HepG2 (cell line): ENCODE data around the gene POGLUT2. TPM values are rescaled to one million over a fixed set of nuclear protein-coding genes. Genes with fewer than 3 reads are reported as not detected.

Source experiments
- ARNT ChIP-seq: fragments of 450-650 bp; IDR thresholded peaks from 2 replicates; pipeline ENCODE4 v1.6.1; 2017
- ATF2 ChIP-seq: sonication (generic); formaldehyde crosslinking; IDR thresholded peaks from 2 replicates; pipeline ENCODE4 v1.4.0; 2020; ENCODE audit warnings: missing genetic modification reagents
- BRD4 ChIP-seq: sonication (generic); formaldehyde crosslinking; IDR thresholded peaks from 2 replicates; pipeline ENCODE4 v1.4.0; 2020; ENCODE audit warnings: missing genetic modification reagents
- E2F5 ChIP-seq: sonication (generic); formaldehyde crosslinking; conservative IDR thresholded peaks from 2 replicates; pipeline ENCODE4 v1.4.0; 2020; ENCODE audit warnings: missing genetic modification reagents
- HNF1A ChIP-seq, 2 experiments: sonication (generic) in 1 of 2; formaldehyde crosslinking in 1 of 2; IDR thresholded peaks; 2 replicates each; pipeline versions ENCODE4 v1.4.0 to v1.6.1; 2016 to 2020; ENCODE audit warnings: borderline replicate concordance in 1 of 2, low read depth in 1 of 2, mild to moderate bottlenecking in 1 of 2, missing genetic modification reagents in 1 of 2
- MAFK ChIP-seq, 2 experiments: IDR thresholded peaks in 1 of 2; conservative IDR thresholded peaks in 1 of 2; 2 replicates each; pipeline ENCODE4 v1.6.1; 2011; ENCODE audit warnings: improper control_type of control experiment in 2 of 2, low read length in 2 of 2
- NR1H2 ChIP-seq: sonication (generic); formaldehyde crosslinking; IDR thresholded peaks from 2 replicates; pipeline ENCODE4 v1.8.1; 2022; ENCODE audit warnings: low read depth, missing genetic modification reagents, borderline replicate concordance
- SNAPC2 ChIP-seq: sonication (generic); formaldehyde crosslinking; IDR thresholded peaks from 2 replicates; pipeline ENCODE4 v1.8.1; 2022; ENCODE audit warnings: mild to moderate bottlenecking, missing genetic modification reagents
- TCF7 ChIP-seq: sonication (generic); IDR thresholded peaks from 2 replicates; pipeline ENCODE4 v1.6.1; 2016; ENCODE audit warnings: antibody characterized with exemption, low read depth
- TOPORS ChIP-seq: sonication (generic); formaldehyde crosslinking; IDR thresholded peaks from 2 replicates; pipeline ENCODE4 v1.8.0; 2023; ENCODE audit warnings: mild to moderate bottlenecking, missing genetic modification reagents
- ZNF354B ChIP-seq: sonication (generic); formaldehyde crosslinking; IDR thresholded peaks from 2 replicates; pipeline ENCODE4 v1.8.0; 2022; ENCODE audit warnings: mild to moderate bottlenecking, missing genetic modification reagents
- ZNF432 ChIP-seq: sonication (generic); formaldehyde crosslinking; IDR thresholded peaks from 2 replicates; pipeline ENCODE4 v1.5.0; 2020; ENCODE audit warnings: missing genetic modification reagents, mild to moderate bottlenecking, borderline replicate concordance
- polyA plus RNA-seq, 8 experiments: library from polyadenylated mRNA; depleted of rRNA in 3 of 8; stranded (reverse) in 7 of 8; unstranded in 1 of 8; fragments of >200 nt; fragmentation: Illumina TruSeq in 4 of 8; extraction: Trizol in 4 of 8; gene quantifications; 2 replicates each; pipeline versions ENCODE4 v1.2.1 to v1.2.3, GENCODE V29; 2011 to 2016; ENCODE audit warnings: low read depth in 4 of 8, missing spikeins in 1 of 8, mixed read lengths in 1 of 8; ENCODE audit not compliant: insufficient read depth in 1 of 8
- total RNA-seq, 5 experiments: library from RNA; depleted of rRNA; stranded (reverse); fragments of >200 nt; fragmentation: Illumina TruSeq; extraction: Trizol; gene quantifications; 2 replicates each; pipeline ENCODE4 v1.2.3, GENCODE V29; 2016; ENCODE audit warnings: low read depth in 1 of 5
- TF ChIP-seq, protein P1 (sequence below), 2 experiments: sonication (generic) in 1 of 2; formaldehyde crosslinking in 1 of 2; IDR thresholded peaks; 2 replicates each; pipeline versions ENCODE4 v1.6.1 to v1.9.0; 2014 to 2022; ENCODE audit warnings: antibody characterized with exemption in 1 of 2, borderline replicate concordance in 1 of 2, inconsistent platforms in 1 of 2, low read depth in 1 of 2, missing genetic modification reagents in 1 of 2
- TF ChIP-seq, protein P2 (sequence below): sonication (generic); formaldehyde crosslinking; IDR thresholded peaks from 2 replicates; pipeline ENCODE4 v1.8.0; 2022; ENCODE audit warnings: mild to moderate bottlenecking, missing genetic modification reagents, moderate library complexity

POGLUT2 gene
- total and polyA plus RNA-seq, 2 of the 13 experiments (the other 11 are each of a cell fraction or from before 2014, with no cell fraction given): 18.0 to 26.1 TPM

- TF ChIP-seq, protein P1, sequence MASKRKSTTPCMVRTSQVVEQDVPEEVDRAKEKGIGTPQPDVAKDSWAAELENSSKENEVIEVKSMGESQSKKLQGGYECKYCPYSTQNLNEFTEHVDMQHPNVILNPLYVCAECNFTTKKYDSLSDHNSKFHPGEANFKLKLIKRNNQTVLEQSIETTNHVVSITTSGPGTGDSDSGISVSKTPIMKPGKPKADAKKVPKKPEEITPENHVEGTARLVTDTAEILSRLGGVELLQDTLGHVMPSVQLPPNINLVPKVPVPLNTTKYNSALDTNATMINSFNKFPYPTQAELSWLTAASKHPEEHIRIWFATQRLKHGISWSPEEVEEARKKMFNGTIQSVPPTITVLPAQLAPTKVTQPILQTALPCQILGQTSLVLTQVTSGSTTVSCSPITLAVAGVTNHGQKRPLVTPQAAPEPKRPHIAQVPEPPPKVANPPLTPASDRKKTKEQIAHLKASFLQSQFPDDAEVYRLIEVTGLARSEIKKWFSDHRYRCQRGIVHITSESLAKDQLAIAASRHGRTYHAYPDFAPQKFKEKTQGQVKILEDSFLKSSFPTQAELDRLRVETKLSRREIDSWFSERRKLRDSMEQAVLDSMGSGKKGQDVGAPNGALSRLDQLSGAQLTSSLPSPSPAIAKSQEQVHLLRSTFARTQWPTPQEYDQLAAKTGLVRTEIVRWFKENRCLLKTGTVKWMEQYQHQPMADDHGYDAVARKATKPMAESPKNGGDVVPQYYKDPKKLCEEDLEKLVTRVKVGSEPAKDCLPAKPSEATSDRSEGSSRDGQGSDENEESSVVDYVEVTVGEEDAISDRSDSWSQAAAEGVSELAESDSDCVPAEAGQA (IDR thresholded peaks at IDR 0.05; ENCODE audit: low read depth): peak; percentile 94
- TF ChIP-seq, protein P1 (CRISPR knock-in tag; IDR thresholded peaks at IDR 0.05; ENCODE audit: borderline replicate concordance): no peak
- TF ChIP-seq E2F5 (CRISPR knock-in tag) (no peak), ARNT (no peak), ZNF354B (CRISPR knock-in tag) (0 out of 2 replicates have a peak, but pooled peaks have one; percentile 46), ATF2 (CRISPR knock-in tag) (peak; percentile 81), BRD4 (CRISPR knock-in tag) (peak; percentile 88), SNAPC2 (CRISPR knock-in tag) (no peak), HNF1A (IDR thresholded peaks at IDR 0.05; ENCODE audit: low read depth) (peak; percentile 43; the same call in 1 of the 2 replicates), HNF1A (CRISPR knock-in tag; IDR thresholded peaks at IDR 0.05; ENCODE audit: borderline replicate concordance) (peak; percentile 73; the same call in 1 of the 2 replicates), MAFK (conservative IDR thresholded peaks at IDR 0.05 in 1 of 2, IDR thresholded peaks at IDR 0.05 in 1 of 2; ENCODE audit: low read length in 2 of 2) (no peak), NR1H2 (CRISPR knock-in tag) (no peak), ZNF432 (no peak), TCF7 (no peak), TOPORS (CRISPR knock-in tag) (peak; percentile 92; the same call in 1 of the 2 replicates)
- TF ChIP-seq, protein P2, sequence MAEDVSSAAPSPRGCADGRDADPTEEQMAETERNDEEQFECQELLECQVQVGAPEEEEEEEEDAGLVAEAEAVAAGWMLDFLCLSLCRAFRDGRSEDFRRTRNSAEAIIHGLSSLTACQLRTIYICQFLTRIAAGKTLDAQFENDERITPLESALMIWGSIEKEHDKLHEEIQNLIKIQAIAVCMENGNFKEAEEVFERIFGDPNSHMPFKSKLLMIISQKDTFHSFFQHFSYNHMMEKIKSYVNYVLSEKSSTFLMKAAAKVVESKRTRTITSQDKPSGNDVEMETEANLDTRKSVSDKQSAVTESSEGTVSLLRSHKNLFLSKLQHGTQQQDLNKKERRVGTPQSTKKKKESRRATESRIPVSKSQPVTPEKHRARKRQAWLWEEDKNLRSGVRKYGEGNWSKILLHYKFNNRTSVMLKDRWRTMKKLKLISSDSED (CRISPR knock-in tag): no peak
These were observed 47.0 kb upstream of the POGLUT2 start, which contains the start of gene ERCC5 (continued) for GRCh38 chr13:102845630-102846260.
